ENCODE measurements around the gene NEK6.

NEK6 gene

DNA sequence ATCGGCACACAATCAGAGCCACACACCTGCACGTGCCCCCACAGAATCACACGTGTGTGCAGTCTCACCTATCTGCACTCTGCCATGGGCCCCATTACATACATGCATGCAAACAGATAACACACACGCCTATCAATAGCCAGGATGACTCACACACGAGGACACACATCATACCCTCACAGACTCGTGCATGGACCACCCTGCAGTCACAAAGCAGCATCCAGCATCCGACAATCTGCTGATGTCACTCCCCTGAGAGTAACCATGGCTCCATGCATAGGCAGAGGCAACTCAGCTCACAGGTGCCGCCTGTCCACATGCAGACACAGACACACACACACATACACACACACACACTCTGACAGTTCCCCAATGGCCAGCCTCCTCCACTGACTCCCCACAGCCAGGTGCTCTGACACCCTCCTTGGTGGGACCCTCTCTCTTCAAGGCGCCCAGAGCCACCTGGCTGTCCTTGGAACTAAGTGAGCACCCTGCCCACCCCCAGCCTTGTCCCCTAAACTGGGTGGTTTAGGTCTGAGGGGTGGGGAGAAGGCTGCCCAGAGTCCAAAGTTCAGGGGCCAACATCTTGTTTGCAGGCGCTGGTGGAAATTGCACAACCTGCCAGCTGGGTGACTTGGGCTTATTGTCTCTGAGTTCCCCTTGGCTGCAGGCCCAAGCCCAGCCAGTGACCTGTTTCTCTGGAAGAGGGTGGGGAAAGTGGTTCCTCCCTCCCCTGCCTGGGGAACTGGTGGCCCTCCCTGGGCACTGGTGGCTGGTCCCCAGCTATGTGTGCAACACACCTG, 34.6 kb upstream of the NEK6 start:
- Histone ChIP-seq H3K27ac (replicated peaks) (peak overlapping the region; percentile 74), H3K4me3 (replicated peaks; ENCODE audit: insufficient read depth, low read length) (no peak overlapping the region), H3K27me3 (ENCODE audit: insufficient read depth, poor library complexity, severe bottlenecking) (no peaks in the 10 kb centered on the region)
- peak; percentile 97 to 98 for DNase-seq (ENCODE audit: low read depth in 1 of 2, low spot score in 1 of 2)
- TF ChIP-seq, protein P1, sequence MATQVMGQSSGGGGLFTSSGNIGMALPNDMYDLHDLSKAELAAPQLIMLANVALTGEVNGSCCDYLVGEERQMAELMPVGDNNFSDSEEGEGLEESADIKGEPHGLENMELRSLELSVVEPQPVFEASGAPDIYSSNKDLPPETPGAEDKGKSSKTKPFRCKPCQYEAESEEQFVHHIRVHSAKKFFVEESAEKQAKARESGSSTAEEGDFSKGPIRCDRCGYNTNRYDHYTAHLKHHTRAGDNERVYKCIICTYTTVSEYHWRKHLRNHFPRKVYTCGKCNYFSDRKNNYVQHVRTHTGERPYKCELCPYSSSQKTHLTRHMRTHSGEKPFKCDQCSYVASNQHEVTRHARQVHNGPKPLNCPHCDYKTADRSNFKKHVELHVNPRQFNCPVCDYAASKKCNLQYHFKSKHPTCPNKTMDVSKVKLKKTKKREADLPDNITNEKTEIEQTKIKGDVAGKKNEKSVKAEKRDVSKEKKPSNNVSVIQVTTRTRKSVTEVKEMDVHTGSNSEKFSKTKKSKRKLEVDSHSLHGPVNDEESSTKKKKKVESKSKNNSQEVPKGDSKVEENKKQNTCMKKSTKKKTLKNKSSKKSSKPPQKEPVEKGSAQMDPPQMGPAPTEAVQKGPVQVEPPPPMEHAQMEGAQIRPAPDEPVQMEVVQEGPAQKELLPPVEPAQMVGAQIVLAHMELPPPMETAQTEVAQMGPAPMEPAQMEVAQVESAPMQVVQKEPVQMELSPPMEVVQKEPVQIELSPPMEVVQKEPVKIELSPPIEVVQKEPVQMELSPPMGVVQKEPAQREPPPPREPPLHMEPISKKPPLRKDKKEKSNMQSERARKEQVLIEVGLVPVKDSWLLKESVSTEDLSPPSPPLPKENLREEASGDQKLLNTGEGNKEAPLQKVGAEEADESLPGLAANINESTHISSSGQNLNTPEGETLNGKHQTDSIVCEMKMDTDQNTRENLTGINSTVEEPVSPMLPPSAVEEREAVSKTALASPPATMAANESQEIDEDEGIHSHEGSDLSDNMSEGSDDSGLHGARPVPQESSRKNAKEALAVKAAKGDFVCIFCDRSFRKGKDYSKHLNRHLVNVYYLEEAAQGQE (IDR thresholded peaks at IDR 0.05; ENCODE audit: insufficient replicate concordance, low read depth) = no peak
- TF ChIP-seq POLR2AphosphoS5 (IDR thresholded peaks at IDR 0.05; ENCODE audit: low read depth) = peak; percentile 88
- no peak for TF ChIP-seq GABPA (IDR thresholded peaks at IDR 0.05; ENCODE audit: low read depth)
- peak; percentile 71 for TF ChIP-seq SPI1 (IDR thresholded peaks at IDR 0.05; ENCODE audit: borderline replicate concordance, low read depth)

GRCh38 chr9:124225945-124226344, 31.8 kb upstream of the NEK6 start:
- Histone ChIP-seq H3K27me3 (ENCODE audit: insufficient read depth, poor library complexity, severe bottlenecking) (no peaks in the 10 kb centered on the region), H3K27ac (replicated peaks) (no peak overlapping the region), H3K4me3 (replicated peaks; ENCODE audit: insufficient read depth, low read length) (no peak overlapping the region)
- no peak for DNase-seq (ENCODE audit: low read depth in 1 of 2, low spot score in 1 of 2)
- no peak for TF ChIP-seq GABPA (IDR thresholded peaks at IDR 0.05; ENCODE audit: low read depth)
- TF ChIP-seq, protein P1 (IDR thresholded peaks at IDR 0.05; ENCODE audit: insufficient replicate concordance, low read depth) = no peak
- TF ChIP-seq POLR2AphosphoS5 (IDR thresholded peaks at IDR 0.05; ENCODE audit: low read depth) = no peak
- TF ChIP-seq, protein P2, sequence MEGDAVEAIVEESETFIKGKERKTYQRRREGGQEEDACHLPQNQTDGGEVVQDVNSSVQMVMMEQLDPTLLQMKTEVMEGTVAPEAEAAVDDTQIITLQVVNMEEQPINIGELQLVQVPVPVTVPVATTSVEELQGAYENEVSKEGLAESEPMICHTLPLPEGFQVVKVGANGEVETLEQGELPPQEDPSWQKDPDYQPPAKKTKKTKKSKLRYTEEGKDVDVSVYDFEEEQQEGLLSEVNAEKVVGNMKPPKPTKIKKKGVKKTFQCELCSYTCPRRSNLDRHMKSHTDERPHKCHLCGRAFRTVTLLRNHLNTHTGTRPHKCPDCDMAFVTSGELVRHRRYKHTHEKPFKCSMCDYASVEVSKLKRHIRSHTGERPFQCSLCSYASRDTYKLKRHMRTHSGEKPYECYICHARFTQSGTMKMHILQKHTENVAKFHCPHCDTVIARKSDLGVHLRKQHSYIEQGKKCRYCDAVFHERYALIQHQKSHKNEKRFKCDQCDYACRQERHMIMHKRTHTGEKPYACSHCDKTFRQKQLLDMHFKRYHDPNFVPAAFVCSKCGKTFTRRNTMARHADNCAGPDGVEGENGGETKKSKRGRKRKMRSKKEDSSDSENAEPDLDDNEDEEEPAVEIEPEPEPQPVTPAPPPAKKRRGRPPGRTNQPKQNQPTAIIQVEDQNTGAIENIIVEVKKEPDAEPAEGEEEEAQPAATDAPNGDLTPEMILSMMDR (IDR thresholded peaks at IDR 0.05; ENCODE audit: insufficient read depth, low read length) = no peak
- TF ChIP-seq SPI1 (IDR thresholded peaks at IDR 0.05; ENCODE audit: borderline replicate concordance, low read depth) = no peak

DNA sequence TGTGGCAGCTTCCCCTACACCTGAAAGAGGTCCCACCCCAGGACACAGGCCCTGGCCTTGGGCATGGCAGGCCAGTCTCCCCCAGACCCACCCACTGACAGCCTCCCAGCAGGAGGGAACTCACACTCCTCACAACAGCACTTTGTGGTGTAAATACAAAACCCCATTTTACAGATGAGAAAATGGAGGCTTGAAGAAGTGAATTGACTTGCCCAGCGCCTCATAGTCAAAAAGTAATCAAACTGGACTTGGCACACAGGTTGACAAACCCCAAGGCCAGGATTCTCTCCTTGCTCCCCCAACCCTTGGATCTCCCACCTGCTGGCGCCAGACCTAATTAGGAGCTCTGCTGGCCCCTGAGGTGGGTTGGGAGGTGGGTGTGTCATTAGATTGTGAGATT, 29.2 kb upstream of the NEK6 start:
- Histone ChIP-seq H3K27ac (replicated peaks) (no peak overlapping the region), H3K27me3 (ENCODE audit: insufficient read depth, poor library complexity, severe bottlenecking) (no peaks in the 10 kb centered on the region), H3K4me3 (replicated peaks; ENCODE audit: insufficient read depth, low read length) (no peak overlapping the region)
- no peak for DNase-seq (ENCODE audit: low read depth in 1 of 2, low spot score in 1 of 2)
- TF ChIP-seq, protein P2 (IDR thresholded peaks at IDR 0.05; ENCODE audit: insufficient read depth, low read length) = no peak
- TF ChIP-seq SPI1 (IDR thresholded peaks at IDR 0.05; ENCODE audit: borderline replicate concordance, low read depth) (no peak), GABPA (IDR thresholded peaks at IDR 0.05; ENCODE audit: low read depth) (no peak), POLR2AphosphoS5 (IDR thresholded peaks at IDR 0.05; ENCODE audit: low read depth) (no peak)
- TF ChIP-seq, protein P1 (IDR thresholded peaks at IDR 0.05; ENCODE audit: insufficient replicate concordance, low read depth) = no peak
